ENCODE results near the gene STRN3.
"Not testable (repeated sequence)": the region's sequence is repeated elsewhere in the genome, so short reads cannot be mapped to it uniquely, and the experiment has no call there.

The STRN3 gene

GRCh38 chr14:31000629-31001338, 25.4 kb downstream of the STRN3 start:
- no peak for DNase-seq

- DNase-seq: no peak
These were observed 27.0 kb downstream of the STRN3 start for GRCh38 chr14:30999038-30999773.

GRCh38 chr14:30998100-30998706, 28.0 kb downstream of the STRN3 start:
- DNase-seq: no peak

GRCh38 chr14:30996892-30997659, 29.1 kb downstream of the STRN3 start:
- no peak for DNase-seq

- no peak for DNase-seq
These were observed 30.5 kb downstream of the STRN3 start for GRCh38 chr14:30995689-30996088.

- DNase-seq: peak; percentile 35
These were observed 31.2 kb downstream of the STRN3 start for GRCh38 chr14:30994681-30995620.

GRCh38 chr14:30993071-30993470, 33.1 kb downstream of the STRN3 start:
- DNase-seq: no peak

- DNase-seq: no peak
These were observed 34.8 kb downstream of the STRN3 start for GRCh38 chr14:30991408-30991807.

GRCh38 chr14:30990770-30991169, 35.4 kb downstream of the STRN3 start:
- no peak for DNase-seq

GRCh38 chr14:30988509-30988908, 37.7 kb downstream of the STRN3 start:
- DNase-seq: peak; percentile 43

- DNase-seq: no peak
These were observed 40.4 kb downstream of the STRN3 start for GRCh38 chr14:30985796-30986195.

- DNase-seq: no peak
These were observed 42.3 kb downstream of the STRN3 start for GRCh38 chr14:30983858-30984257.

- DNase-seq: no peak
These were observed 43.6 kb downstream of the STRN3 start for GRCh38 chr14:30982533-30982932.

- DNase-seq: no peak
These were observed 45.2 kb downstream of the STRN3 start for GRCh38 chr14:30980980-30981379.

- peak; percentile 80 for DNase-seq
These were observed 46.0 kb downstream of the STRN3 start for GRCh38 chr14:30980106-30980704.

GRCh38 chr14:30977752-30978151, 48.4 kb downstream of the STRN3 start:
- DNase-seq: no peak

- DNase-seq: peak; percentile 19
These were observed 51.6 kb downstream of the STRN3 start for GRCh38 chr14:30974628-30975027.

- no peak for DNase-seq
These were observed 53.1 kb downstream of the STRN3 start for GRCh38 chr14:30972882-30973582.

GRCh38 chr14:30972036-30972732, 54.0 kb downstream of the STRN3 start:
- not testable (repeated sequence) for DNase-seq

- no peak for DNase-seq
These were observed 54.6 kb downstream of the STRN3 start for GRCh38 chr14:30971586-30971985.
